Muscle of leg (tissue), 11 donors: ENCODE measurements around the gene GIPR. TPM values are rescaled to one million over a fixed set of nuclear protein-coding genes. Genes with fewer than 3 reads are reported as not detected.

ENCODE experiments used
- DNase-seq: peaks from one replicate; pipeline ENCODE4 v3.0.0; 2013
- H3K27ac ChIP-seq: one replicate; pipeline ENCODE4 v1.5.1; 2013; ENCODE audit warnings: mild to moderate bottlenecking, low read length, control low read depth
- H3K27me3 ChIP-seq: one replicate; pipeline ENCODE4 v1.6.1; 2013; ENCODE audit warnings: low read length; ENCODE audit not compliant: control insufficient read depth, insufficient read depth
- H3K36me3 ChIP-seq: one replicate; pipeline ENCODE4 v1.6.1; 2013; ENCODE audit warnings: low read length; ENCODE audit not compliant: control insufficient read depth, insufficient read depth
- H3K4me1 ChIP-seq: one replicate; pipeline ENCODE4 v1.6.1; 2013; ENCODE audit warnings: low read length; ENCODE audit not compliant: control insufficient read depth, insufficient read depth
- H3K4me3 ChIP-seq: one replicate; pipeline ENCODE4 v1.5.1; 2013; ENCODE audit warnings: low read length, control low read depth
- H3K9me3 ChIP-seq: replicated peaks from 2 replicates; pipeline ENCODE4 v1.6.1; 2013; ENCODE audit warnings: low read depth, low read length; ENCODE audit not compliant: control insufficient read depth
- WGBS: methylation state at CpG from one replicate; pipeline ENCODE4 v1.1.5; 2013; ENCODE audit warnings: missing lambda C conversion rate; ENCODE audit not compliant: insufficient coverage; 5-methylcytosine and 5-hydroxymethylcytosine counted together
- polyA plus RNA-seq, 8 donors: library from polyadenylated mRNA; unstranded; fragments of 120-200 nt; gene quantifications; one replicate each; pipeline versions ENCODE4 v1.2.1 to v1.2.3, GENCODE V29; 2013; ENCODE audit warnings: inconsistent platforms in 1 of 8, low replicate concordance in 1 of 8; ENCODE audit not compliant: insufficient read length in 8 of 8, insufficient read depth in 1 of 8
- total RNA-seq: library from RNA; stranded (reverse); fragments of 120-200 nt; gene quantifications from one replicate; pipeline ENCODE4 v1.2.4, GENCODE V29; 2013

The GIPR gene
- total and polyA plus RNA-seq, 9 donors: 0.04 to 1.8 (median 0.26) TPM; not detected in 1

GRCh38 chr19:45691516-45692186 lies 23.6 kb downstream of the GIPR start, which contains the start of gene SNRPD2:
TSS of gene SNRPD2 (minus strand) at chr19:45691953. CDS start at chr19:45691888, 65 bp downstream.
- 0% methylated on average over 31 of the region's 36 CpGs for WGBS
- Histone ChIP-seq H3K27me3 (no peaks in the 10 kb centered on the region), H3K27ac (peak within 1 kb of the TSS; percentile 95), H3K36me3 (peaks cover 34% of the 10 kb centered on the region), H3K4me1 (peaks cover 13% of the 10 kb centered on the region), H3K4me3 (peak within 1 kb of the TSS; percentile 95), H3K9me3 (no peaks in the 10 kb centered on the region)
- DNase-seq: peak; percentile 98

GRCh38 chr19:45692187-45693105 lies 24.4 kb downstream of the GIPR start, which contains the start of gene QPCTL:
TSS of gene QPCTL (plus strand) at chr19:45692666. CDS start at chr19:45692704, 38 bp downstream.
- under 1% methylated on average over 68 of the region's 70 CpGs for WGBS

GRCh38 chr19:45693106-45693788 lies 25.2 kb downstream of the GIPR start:
- Histone ChIP-seq H3K27me3 (no peaks in the 10 kb centered on the region), H3K4me3 (peak overlapping the region; percentile 95), H3K36me3 (peaks cover 21% of the 10 kb centered on the region), H3K9me3 (no peaks in the 10 kb centered on the region), H3K4me1 (peaks cover 13% of the 10 kb centered on the region), H3K27ac (peak overlapping the region; percentile 95)
- DNase-seq: peak; percentile 74
- WGBS: no CpG with 5 or more reads among the region's 22 CpGs

More at GRCh38 chr19:45692187-45693105, 24.4 kb downstream of the GIPR start, which contains the start of gene QPCTL:
- no peaks in the 10 kb centered on the region for H3K27me3 ChIP-seq
- peak; percentile 98 for DNase-seq
- peaks cover 13% of the 10 kb centered on the region for H3K4me1 ChIP-seq
- H3K4me3 ChIP-seq: peak within 1 kb of the TSS; percentile 95
- peak within 1 kb of the TSS; percentile 95 for H3K27ac ChIP-seq
- no peaks in the 10 kb centered on the region for H3K9me3 ChIP-seq
- H3K36me3 ChIP-seq: peaks cover 28% of the 10 kb centered on the region

- Histone ChIP-seq H3K27me3 (no peaks in the 10 kb centered on the region), H3K27ac (no peak overlapping the region), H3K9me3 (no peaks in the 10 kb centered on the region), H3K36me3 (peaks cover 12% of the 10 kb centered on the region), H3K4me1 (no peaks in the 10 kb centered on the region), H3K4me3 (no peak overlapping the region)
- no peak for DNase-seq
- no CpG with 5 or more reads among the region's 7 CpGs for WGBS
Observed at GRCh38 chr19:45701676-45702075, 33.7 kb downstream of the GIPR start.

- Histone ChIP-seq H3K9me3 (no peaks in the 10 kb centered on the region), H3K4me1 (no peaks in the 10 kb centered on the region), H3K27me3 (no peaks in the 10 kb centered on the region), H3K27ac (no peak overlapping the region), H3K4me3 (no peak overlapping the region), H3K36me3 (peaks cover 11% of the 10 kb centered on the region)
- no peak for DNase-seq
- 85% methylated on average over 7 of the region's 9 CpGs for WGBS
Observed at GRCh38 chr19:45705115-45705514, 37.1 kb downstream of the GIPR start.

GRCh38 chr19:45705710-45706415 lies 37.8 kb downstream of the GIPR start:
- Histone ChIP-seq H3K4me1 (no peaks in the 10 kb centered on the region), H3K36me3 (peaks cover 13% of the 10 kb centered on the region)
- WGBS: 93% methylated on average over 6 of the region's 12 CpGs

GRCh38 chr19:45710356-45711130 lies 42.5 kb downstream of the GIPR start:
- Histone ChIP-seq H3K36me3 (peaks cover 28% of the 10 kb centered on the region), H3K27ac (no peak overlapping the region), H3K4me1 (no peaks in the 10 kb centered on the region), H3K9me3 (no peaks in the 10 kb centered on the region), H3K4me3 (no peak overlapping the region), H3K27me3 (no peaks in the 10 kb centered on the region)
- WGBS: 65% methylated on average over 2 of the region's 10 CpGs
- no peak for DNase-seq

More at GRCh38 chr19:45705710-45706415, 37.8 kb downstream of the GIPR start:
- Histone ChIP-seq H3K27me3 (no peaks in the 10 kb centered on the region), H3K9me3 (no peaks in the 10 kb centered on the region), H3K4me3 (no peak overlapping the region), H3K27ac (no peak overlapping the region)
- DNase-seq: no peak

GRCh38 chr19:45711851-45712698 lies 44.1 kb downstream of the GIPR start:
- H3K36me3 ChIP-seq: peaks cover 28% of the 10 kb centered on the region
- H3K27me3 ChIP-seq: no peaks in the 10 kb centered on the region
- H3K4me1 ChIP-seq: peaks cover 3% of the 10 kb centered on the region
- no peak overlapping the region for H3K27ac ChIP-seq
- H3K9me3 ChIP-seq: no peaks in the 10 kb centered on the region
- no peak overlapping the region for H3K4me3 ChIP-seq
- 89% methylated on average over 74 of the region's 76 CpGs for WGBS
- no peak for DNase-seq
